ENCODE results near the gene TTLL8.

Gene TTLL8

GRCh38 chr22:50039669-50040443 lies 18.2 kb downstream of the TTLL8 start:
- DNase-seq = no peak

- no peak for DNase-seq
Observed at GRCh38 chr22:50035976-50036724, 21.9 kb downstream of the TTLL8 start.

DNA sequence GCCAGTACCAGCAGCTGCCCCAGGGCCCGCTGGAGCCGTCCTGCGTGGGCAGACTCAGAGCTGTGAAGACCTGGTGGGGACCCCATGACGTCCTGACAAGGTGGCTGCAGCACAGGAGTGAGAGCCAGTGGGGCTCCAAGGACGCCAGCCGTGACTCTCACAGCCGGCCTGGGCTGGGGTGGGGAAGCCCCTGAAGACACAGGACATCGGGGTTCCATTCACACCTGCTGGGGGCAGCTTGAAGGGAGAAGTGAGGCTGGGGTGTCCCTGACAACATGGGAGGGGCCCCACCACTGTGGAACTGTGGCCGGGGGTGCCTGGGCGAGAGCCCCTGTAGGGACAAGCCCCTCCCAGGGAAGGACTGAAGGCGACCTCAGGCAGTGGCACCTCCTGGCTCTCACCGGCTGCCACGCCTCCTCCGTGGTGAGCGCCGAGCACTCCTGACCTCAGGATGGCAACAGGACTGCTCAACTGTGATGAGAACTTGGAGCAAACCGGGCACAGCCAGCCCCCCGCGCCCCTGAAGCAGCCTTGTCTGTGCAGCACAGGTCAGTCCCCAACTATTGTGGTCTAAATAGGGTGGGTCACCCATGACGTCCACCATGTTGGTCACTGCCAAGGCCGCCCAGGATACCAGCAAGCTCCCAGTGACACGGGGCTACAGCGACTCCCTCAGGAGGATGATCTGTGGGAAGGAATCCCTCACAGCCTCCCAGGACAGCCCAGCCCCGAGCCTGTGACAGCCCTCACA lies 22.8 kb downstream of the TTLL8 start:
- DNase-seq = no peak

- DNase-seq = no peak
Observed at GRCh38 chr22:50034126-50035081, 23.7 kb downstream of the TTLL8 start.

GRCh38 chr22:50032941-50033601 lies 25.0 kb downstream of the TTLL8 start:
- peak; percentile 10 for DNase-seq

DNA sequence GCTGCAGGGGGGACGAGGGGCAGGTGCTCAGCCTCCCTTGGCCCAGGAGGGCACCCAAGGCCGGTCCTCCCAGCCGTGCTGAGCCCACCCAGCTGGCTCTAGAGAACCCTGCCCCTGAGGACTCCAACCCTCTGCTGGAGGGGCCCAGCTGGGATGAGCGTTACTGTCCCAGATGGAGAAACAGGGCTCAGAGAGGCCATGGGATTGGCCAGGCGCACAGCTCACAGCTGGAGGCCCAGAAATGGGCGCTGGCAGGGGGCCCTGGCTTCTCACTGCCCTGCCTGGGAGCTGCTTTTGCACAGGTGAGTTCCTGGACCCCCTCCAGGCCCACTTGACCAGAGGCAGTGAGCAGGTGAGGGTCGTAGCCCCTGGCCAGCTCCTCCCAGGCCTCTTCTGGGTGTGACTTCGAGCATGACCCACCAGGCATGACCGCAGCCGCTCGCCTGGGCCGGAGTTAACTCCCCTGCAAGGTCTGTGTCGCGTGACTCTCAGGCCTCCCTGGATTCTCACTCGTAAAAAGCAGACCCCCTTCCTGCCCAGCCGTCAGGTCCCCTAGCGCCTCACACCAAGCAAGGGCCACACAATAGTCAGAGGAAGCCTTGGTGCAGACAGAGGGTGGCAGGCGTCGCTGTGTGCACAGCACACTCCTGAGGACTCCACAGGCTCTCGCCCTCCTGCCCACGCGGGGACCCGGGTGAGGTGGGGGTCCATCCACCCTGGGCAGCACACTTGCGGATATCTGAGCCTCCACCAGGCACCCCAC lies 25.8 kb downstream of the TTLL8 start:
- DNase-seq = no peak

- DNase-seq = no peak
Observed at GRCh38 chr22:50031189-50032091, 26.7 kb downstream of the TTLL8 start.

DNA sequence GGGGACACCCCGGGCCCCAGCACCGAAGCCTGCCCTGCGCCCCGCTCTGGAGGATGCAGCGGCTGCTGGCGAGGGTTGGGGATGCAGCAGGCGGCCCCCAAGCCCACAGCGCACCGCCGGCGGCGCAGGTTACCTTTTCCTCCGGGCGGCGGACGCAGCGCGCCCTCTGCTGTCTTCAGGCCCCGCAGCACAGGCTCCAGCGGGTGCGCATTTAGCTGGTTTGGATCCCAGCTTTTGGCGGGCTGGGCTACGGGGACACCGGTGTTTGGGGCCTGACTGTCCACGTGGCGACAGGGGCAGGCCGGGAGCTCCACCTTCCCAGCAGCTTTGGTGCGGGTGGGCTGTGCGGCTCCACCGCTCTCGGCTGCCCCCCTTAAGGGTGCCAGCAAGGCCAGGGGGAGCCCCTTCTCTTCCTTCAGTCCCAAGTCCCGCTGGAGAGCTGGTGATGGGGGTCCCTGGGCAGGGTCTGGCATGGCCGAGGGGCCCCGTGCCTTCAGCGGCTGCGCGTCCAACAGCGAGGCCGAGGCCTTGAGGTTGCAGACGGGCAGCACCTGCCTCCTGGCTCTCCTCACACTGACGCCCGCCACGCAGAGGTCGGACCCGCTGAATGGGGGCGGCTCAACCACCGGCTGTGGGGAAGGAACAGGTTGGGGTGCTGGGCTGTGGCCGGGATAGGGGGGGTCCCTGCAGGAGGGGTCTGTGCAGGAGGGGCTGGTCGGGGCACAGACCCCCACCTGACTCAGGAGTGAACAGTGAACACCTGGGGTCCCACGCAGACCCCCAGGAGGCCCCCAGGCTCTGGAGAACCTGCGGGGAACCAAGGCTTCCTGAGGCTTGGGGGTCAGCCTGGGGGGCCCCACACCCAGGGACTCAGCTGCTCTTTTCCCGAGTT lies 27.6 kb downstream of the TTLL8 start:
- DNase-seq = peak; percentile 91

GRCh38 chr22:50027639-50028537 lies 30.2 kb downstream of the TTLL8 start:
- DNase-seq = peak; percentile 57

- no peak for DNase-seq
Observed at GRCh38 chr22:50025993-50026392, 32.1 kb downstream of the TTLL8 start.

DNA sequence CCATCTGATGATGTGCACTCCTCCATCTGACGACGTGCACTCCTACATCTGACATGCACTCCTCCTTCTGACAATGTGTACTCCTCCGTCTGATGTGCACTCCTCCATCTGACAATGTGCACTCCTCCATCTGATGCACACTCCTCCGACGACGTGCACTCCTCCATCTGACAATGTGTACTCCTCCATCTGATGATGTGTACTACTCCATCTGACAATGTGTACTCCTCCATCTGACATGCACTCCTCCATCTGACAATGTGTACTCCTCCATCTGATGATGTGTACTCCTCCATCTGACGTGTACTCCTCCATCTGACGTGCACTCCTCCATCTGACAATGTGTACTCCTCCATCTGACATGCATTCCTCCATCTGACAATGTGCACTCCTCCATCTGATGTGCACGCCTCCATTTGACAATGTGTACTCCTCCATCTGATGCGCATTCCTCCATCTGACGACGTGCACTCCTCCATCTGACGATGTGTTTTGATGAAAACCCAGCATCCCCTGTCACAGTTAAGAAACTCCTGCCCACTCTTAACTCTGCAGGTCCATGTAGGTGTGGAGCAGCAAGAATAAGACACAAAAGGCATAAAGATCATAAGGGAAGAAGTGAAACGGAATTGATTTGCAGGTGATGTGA lies 35.8 kb downstream of the TTLL8 start:
- DNase-seq = no peak

DNA sequence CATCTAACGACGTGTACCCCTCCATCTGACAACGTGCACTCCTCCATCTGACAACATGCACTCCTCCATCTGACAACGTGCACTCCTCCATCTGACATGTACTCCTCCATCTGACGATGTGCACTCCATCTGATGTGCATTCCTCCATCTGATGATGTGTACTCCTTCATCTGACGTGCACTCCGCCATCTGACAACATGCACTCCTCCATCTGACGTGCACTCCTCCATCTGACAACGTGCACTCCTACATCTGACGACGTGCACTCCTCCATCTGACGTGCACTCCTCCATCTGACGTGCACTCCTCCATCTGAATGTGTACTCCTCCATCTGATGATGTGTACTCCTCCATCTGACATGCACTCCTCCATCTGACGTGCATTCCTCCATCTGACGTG lies 37.5 kb downstream of the TTLL8 start:
- no peak for DNase-seq

- DNase-seq = no peak
Observed at GRCh38 chr22:50019316-50019715, 38.8 kb downstream of the TTLL8 start.

DNA sequence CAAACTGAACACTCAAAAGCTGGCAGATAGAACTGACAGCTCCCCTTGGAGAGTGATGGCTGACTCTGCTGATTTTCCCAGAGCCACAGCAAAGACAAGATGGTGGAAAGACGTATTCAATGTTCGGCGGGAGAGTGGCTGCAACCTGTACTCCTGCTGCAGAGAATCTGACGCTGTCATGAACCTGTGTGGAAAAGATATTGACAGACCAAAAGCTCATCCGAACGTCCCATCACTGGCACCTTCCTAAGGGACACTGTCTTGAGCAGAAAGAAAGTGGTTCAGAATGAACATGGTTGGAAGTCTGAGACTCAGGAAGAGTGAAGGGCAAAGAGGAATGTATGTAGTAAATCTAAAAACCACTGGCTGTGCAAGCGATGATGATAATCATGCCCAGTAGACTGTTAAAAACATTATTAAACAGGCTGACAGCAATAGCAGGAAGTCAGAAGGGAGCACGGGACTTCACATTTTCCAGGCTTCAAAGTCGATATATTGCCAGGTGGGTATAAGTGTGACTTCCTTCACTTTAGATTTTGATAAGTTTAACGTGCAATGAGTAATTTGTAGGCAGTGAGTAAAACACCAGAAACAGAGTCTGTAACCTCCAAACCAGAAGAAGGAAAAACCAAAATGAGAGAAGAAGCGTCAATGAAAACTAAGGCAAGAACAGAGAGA lies 39.4 kb downstream of the TTLL8 start:
- peak; percentile 11 for DNase-seq

GRCh38 chr22:50017701-50018224 lies 40.3 kb downstream of the TTLL8 start:
- DNase-seq = no peak

- no peak for DNase-seq
Observed at GRCh38 chr22:50016988-50017700, 41.0 kb downstream of the TTLL8 start.

Data from 8988T (cell line).